Parathyroid adenoma (tissue), 2 donors: ENCODE results near the gene ZCWPW2.

ENCODE experiments used
- H2AFZ ChIP-seq: fragments of 300-600 bp; sonication (generic); one replicate; pipeline ENCODE4 v1.7.0; 2017; ENCODE audit warnings: antibody characterized with exemption, mild to moderate bottlenecking
- H3K27ac ChIP-seq: fragments of 300-600 bp; sonication (generic); one replicate; pipeline ENCODE4 v1.7.0; 2017
- H3K27me3 ChIP-seq: fragments of 300-600 bp; sonication (generic); one replicate; pipeline ENCODE4 v1.7.0; 2017; ENCODE audit warnings: low read length; ENCODE audit not compliant: control insufficient read depth, insufficient read depth
- H3K36me3 ChIP-seq: fragments of 300-600 bp; sonication (generic); one replicate; pipeline ENCODE4 v1.7.0; 2017; ENCODE audit warnings: low read length; ENCODE audit not compliant: control insufficient read depth, insufficient read depth
- H3K4me1 ChIP-seq: fragments of 300-600 bp; sonication (generic); one replicate; pipeline ENCODE4 v1.7.0; 2017; ENCODE audit warnings: control low read depth
- H3K4me2 ChIP-seq: fragments of 300-600 bp; sonication (generic); one replicate; pipeline ENCODE4 v1.7.0; 2017; ENCODE audit warnings: low read length
- H3K4me3 ChIP-seq: fragments of 300-600 bp; sonication (generic); one replicate; pipeline ENCODE4 v1.7.0; 2017; ENCODE audit warnings: low read depth, low read length
- H3K79me2 ChIP-seq: fragments of 300-600 bp; sonication (generic); one replicate; pipeline ENCODE4 v1.7.0; 2017; ENCODE audit warnings: control low read depth
- H3K9ac ChIP-seq: fragments of 300-600 bp; sonication (generic); one replicate; pipeline ENCODE4 v1.7.0; 2017; ENCODE audit warnings: mild to moderate bottlenecking
- H3K9me3 ChIP-seq: fragments of 300-600 bp; sonication (generic); one replicate; pipeline ENCODE4 v1.7.0; 2017; ENCODE audit warnings: low read length; ENCODE audit not compliant: control insufficient read depth
- TF ChIP-seq, protein P1 (sequence below): fragments of 300-600 bp; sonication (generic); IDR thresholded peaks from one replicate; pipeline ENCODE4 v1.7.0; 2017; ENCODE audit warnings: antibody characterized with exemption, mild to moderate bottlenecking
- donor health status: primary hyperparathyroidism.

ZCWPW2 gene

DNA sequence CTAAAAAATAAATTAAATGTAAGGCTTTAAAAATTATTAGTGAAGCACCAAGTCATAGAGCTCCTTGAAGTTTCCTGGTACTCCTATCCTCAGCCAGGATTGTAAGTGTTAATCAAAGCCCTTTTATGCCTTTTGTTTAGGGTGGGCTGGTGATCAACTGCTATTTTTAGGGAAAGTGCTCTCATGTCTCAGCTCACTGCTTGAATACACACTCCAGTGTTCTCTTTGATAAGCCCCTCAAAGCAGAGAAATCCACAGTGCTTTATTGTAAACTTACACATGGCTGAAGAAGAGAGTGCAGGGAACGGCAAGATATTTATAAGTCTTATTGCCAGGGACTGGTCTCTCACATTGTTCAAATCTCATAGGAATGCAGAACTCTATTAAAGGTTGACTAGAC, 156.5 kb downstream of the ZCWPW2 start:
- Histone ChIP-seq H3K36me3 (no peaks in the 10 kb centered on the region), H3K9me3 (no peaks in the 10 kb centered on the region), H3K4me1 (no peaks in the 10 kb centered on the region), H2AFZ (no peak overlapping the region), H3K27ac (no peak overlapping the region), H3K4me3 (no peak overlapping the region), H3K79me2 (no peaks in the 10 kb centered on the region), H3K4me2 (no peak overlapping the region), H3K27me3 (no peaks in the 10 kb centered on the region), H3K9ac (no peak overlapping the region)
- TF ChIP-seq, protein P1, sequence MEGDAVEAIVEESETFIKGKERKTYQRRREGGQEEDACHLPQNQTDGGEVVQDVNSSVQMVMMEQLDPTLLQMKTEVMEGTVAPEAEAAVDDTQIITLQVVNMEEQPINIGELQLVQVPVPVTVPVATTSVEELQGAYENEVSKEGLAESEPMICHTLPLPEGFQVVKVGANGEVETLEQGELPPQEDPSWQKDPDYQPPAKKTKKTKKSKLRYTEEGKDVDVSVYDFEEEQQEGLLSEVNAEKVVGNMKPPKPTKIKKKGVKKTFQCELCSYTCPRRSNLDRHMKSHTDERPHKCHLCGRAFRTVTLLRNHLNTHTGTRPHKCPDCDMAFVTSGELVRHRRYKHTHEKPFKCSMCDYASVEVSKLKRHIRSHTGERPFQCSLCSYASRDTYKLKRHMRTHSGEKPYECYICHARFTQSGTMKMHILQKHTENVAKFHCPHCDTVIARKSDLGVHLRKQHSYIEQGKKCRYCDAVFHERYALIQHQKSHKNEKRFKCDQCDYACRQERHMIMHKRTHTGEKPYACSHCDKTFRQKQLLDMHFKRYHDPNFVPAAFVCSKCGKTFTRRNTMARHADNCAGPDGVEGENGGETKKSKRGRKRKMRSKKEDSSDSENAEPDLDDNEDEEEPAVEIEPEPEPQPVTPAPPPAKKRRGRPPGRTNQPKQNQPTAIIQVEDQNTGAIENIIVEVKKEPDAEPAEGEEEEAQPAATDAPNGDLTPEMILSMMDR: no peak

DNA sequence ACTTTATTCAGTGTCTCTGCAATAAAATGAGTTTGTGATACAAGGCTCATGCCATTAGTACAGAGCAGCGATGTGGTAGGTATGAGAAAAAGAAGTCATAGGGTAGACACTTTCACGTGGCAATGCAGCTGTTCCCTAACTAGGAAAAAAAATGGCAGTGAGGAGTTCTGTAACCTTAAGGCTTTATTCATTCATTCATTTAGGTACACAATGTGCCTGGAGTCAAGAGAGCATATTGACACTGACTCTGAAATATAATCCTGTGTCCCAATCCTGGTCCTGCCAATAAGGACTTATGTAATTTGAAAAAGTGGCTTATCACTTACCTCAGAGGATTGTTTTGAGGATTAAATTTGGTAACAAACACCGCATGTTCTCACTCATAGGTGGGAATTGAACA, 173.1 kb downstream of the ZCWPW2 start:
- Histone ChIP-seq H3K9me3 (no peaks in the 10 kb centered on the region), H3K36me3 (no peaks in the 10 kb centered on the region), H2AFZ (no peak overlapping the region), H3K4me1 (no peaks in the 10 kb centered on the region), H3K27me3 (no peaks in the 10 kb centered on the region), H3K27ac (no peak overlapping the region), H3K9ac (no peak overlapping the region), H3K79me2 (no peaks in the 10 kb centered on the region), H3K4me3 (no peak overlapping the region), H3K4me2 (no peak overlapping the region)
- TF ChIP-seq, protein P1: no peak

DNA sequence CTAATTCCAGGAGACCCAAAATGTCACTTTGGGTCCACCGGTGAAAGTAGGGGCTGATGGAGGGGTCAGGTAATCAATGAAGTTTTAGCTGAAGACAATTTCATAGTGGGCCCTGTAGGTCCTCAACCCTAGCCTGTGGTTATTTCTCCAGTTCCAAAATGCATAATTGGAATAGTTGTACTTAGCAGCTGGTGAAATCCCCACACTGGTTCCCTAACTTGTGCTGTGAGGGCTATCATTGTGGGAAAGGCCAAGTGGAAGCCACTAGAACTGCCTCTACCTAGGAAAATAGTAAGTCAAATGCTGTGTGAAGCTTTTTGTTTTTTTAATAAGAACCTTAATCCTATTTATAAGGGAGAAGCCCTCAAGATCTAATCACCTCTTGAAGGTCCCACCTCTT, 193.8 kb downstream of the ZCWPW2 start:
- Histone ChIP-seq H3K27ac (no peak overlapping the region), H3K4me3 (no peak overlapping the region), H3K79me2 (no peaks in the 10 kb centered on the region), H3K36me3 (no peaks in the 10 kb centered on the region), H3K27me3 (no peaks in the 10 kb centered on the region), H3K4me1 (no peaks in the 10 kb centered on the region), H2AFZ (no peak overlapping the region), H3K9ac (no peak overlapping the region), H3K9me3 (no peaks in the 10 kb centered on the region), H3K4me2 (no peak overlapping the region)
- TF ChIP-seq, protein P1: no peak

DNA sequence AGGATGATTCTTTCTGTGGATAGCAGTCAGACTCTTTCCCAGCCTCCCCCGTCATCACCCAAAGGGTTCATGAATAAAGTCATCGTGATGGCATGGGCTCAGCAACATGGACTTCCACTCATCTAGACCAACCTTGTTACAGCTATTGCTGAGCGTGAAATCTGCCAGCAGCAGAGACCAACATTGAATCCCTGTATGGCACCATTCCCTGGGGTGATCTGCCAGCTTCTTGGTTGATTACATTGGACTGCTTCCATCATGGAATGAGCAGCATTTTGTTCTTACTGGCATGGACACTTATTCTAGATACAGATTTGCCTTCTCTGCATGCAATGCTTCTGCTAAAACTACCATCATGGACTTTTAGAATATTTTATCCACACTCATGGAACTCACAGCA, 195.7 kb downstream of the ZCWPW2 start:
- Histone ChIP-seq H3K36me3 (no peaks in the 10 kb centered on the region), H3K4me1 (no peaks in the 10 kb centered on the region), H3K79me2 (no peaks in the 10 kb centered on the region), H3K4me3 (no peak overlapping the region), H3K27me3 (no peaks in the 10 kb centered on the region), H2AFZ (no peak overlapping the region), H3K9ac (no peak overlapping the region), H3K9me3 (no peaks in the 10 kb centered on the region), H3K4me2 (no peak overlapping the region), H3K27ac (no peak overlapping the region)
- TF ChIP-seq, protein P1: no peak

DNA sequence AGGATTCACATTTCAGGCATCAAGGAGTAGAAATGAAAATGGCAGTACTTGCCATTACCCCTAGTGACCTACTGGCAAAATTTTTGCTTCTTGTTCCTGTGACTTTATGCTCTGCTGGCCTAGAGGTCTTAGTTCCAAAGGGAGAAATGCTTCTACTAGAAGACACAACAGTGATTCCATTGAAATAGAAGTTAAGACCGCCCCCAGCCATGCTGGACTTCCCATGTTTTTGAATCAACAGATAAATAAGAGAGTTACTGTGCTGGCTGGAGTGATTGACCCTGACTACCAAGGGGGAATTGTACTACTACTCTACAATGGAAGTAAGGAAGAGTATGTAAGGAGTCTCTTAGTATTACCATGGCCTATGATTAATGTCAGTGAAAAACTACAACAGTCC, 196.3 kb downstream of the ZCWPW2 start:
- Histone ChIP-seq H3K9me3 (no peaks in the 10 kb centered on the region), H3K27me3 (no peaks in the 10 kb centered on the region), H3K36me3 (no peaks in the 10 kb centered on the region), H3K9ac (no peak overlapping the region), H3K4me2 (no peak overlapping the region), H2AFZ (no peak overlapping the region), H3K4me1 (no peaks in the 10 kb centered on the region), H3K27ac (no peak overlapping the region), H3K4me3 (no peak overlapping the region), H3K79me2 (no peaks in the 10 kb centered on the region)
- TF ChIP-seq, protein P1: no peak
